ENCODE data around the gene CA10.

Gene CA10

GRCh38 chr17:51992864-51993416 is 165.6 kb downstream of the CA10 start:
- no peak for DNase-seq (ENCODE audit: low read depth, low spot score)
- no peak overlapping the region for H3K4me3 ChIP-seq (ENCODE audit: low read length)

GRCh38 chr17:51971121-51971520 is 187.4 kb downstream of the CA10 start:
- DNase-seq (ENCODE audit: low read depth, low spot score) = no peak
- H3K4me3 ChIP-seq (ENCODE audit: low read length) = no peak overlapping the region

- DNase-seq (ENCODE audit: low read depth, low spot score) = no peak
- no peak overlapping the region for H3K4me3 ChIP-seq (ENCODE audit: low read length)
Measured at GRCh38 chr17:51961689-51962088, 196.8 kb downstream of the CA10 start.

- H3K4me3 ChIP-seq (ENCODE audit: low read length) = no peak overlapping the region
- DNase-seq (ENCODE audit: low read depth, low spot score) = no peak
Measured at GRCh38 chr17:51957786-51958185, 200.7 kb downstream of the CA10 start.

GRCh38 chr17:51955245-51955644 is 203.3 kb downstream of the CA10 start:
- no peak for DNase-seq (ENCODE audit: low read depth, low spot score)
- no peak overlapping the region for H3K4me3 ChIP-seq (ENCODE audit: low read length)

- no peak for DNase-seq (ENCODE audit: low read depth, low spot score)
- H3K4me3 ChIP-seq (ENCODE audit: low read length) = no peak overlapping the region
Measured at GRCh38 chr17:51954232-51954765, 204.2 kb downstream of the CA10 start.

- no peak overlapping the region for H3K4me3 ChIP-seq (ENCODE audit: low read length)
- no peak for DNase-seq (ENCODE audit: low read depth, low spot score)
Measured at GRCh38 chr17:51951741-51952140, 206.8 kb downstream of the CA10 start.

- no peak overlapping the region for H3K4me3 ChIP-seq (ENCODE audit: low read length)
- DNase-seq (ENCODE audit: low read depth, low spot score) = no peak
Measured at GRCh38 chr17:51948128-51948527, 210.4 kb downstream of the CA10 start.

GRCh38 chr17:51947160-51947735 is 211.3 kb downstream of the CA10 start:
- no peak for DNase-seq (ENCODE audit: low read depth, low spot score)
- no peak overlapping the region for H3K4me3 ChIP-seq (ENCODE audit: low read length)

GRCh38 chr17:51946311-51946710 is 212.2 kb downstream of the CA10 start:
- no peak for DNase-seq (ENCODE audit: low read depth, low spot score)
- no peak overlapping the region for H3K4me3 ChIP-seq (ENCODE audit: low read length)

- DNase-seq (ENCODE audit: low read depth, low spot score) = no peak
- H3K4me3 ChIP-seq (ENCODE audit: low read length) = no peak overlapping the region
Measured at GRCh38 chr17:51941272-51941671, 217.2 kb downstream of the CA10 start.

GRCh38 chr17:51937264-51937663 is 221.2 kb downstream of the CA10 start:
- no peak overlapping the region for H3K4me3 ChIP-seq (ENCODE audit: low read length)
- DNase-seq (ENCODE audit: low read depth, low spot score) = no peak

- DNase-seq (ENCODE audit: low read depth, low spot score) = no peak
- no peak overlapping the region for H3K4me3 ChIP-seq (ENCODE audit: low read length)
Measured at GRCh38 chr17:51935477-51935876, 223.0 kb downstream of the CA10 start.

- DNase-seq (ENCODE audit: low read depth, low spot score) = no peak
Measured at GRCh38 chr17:51933647-51934046, 224.9 kb downstream of the CA10 start.

GRCh38 chr17:51926448-51926847 is 232.1 kb downstream of the CA10 start:
- H3K4me3 ChIP-seq (ENCODE audit: low read length) = no peak overlapping the region
- no peak for DNase-seq (ENCODE audit: low read depth, low spot score)

More at GRCh38 chr17:51933647-51934046, 224.9 kb downstream of the CA10 start:
- no peak overlapping the region for H3K4me3 ChIP-seq (ENCODE audit: low read length)

GRCh38 chr17:51921500-51921899 is 237.0 kb downstream of the CA10 start:
- DNase-seq (ENCODE audit: low read depth, low spot score) = no peak
- no peak overlapping the region for H3K4me3 ChIP-seq (ENCODE audit: low read length)

GRCh38 chr17:51914577-51914976 is 243.9 kb downstream of the CA10 start:
- no peak for DNase-seq (ENCODE audit: low read depth, low spot score)
- H3K4me3 ChIP-seq (ENCODE audit: low read length) = no peak overlapping the region

- H3K4me3 ChIP-seq (ENCODE audit: low read length) = no peak overlapping the region
- no peak for DNase-seq (ENCODE audit: low read depth, low spot score)
Measured at GRCh38 chr17:51913491-51914205, 244.9 kb downstream of the CA10 start.

- no peak for DNase-seq (ENCODE audit: low read depth, low spot score)
- no peak overlapping the region for H3K4me3 ChIP-seq (ENCODE audit: low read length)
Measured at GRCh38 chr17:51912939-51913338, 245.6 kb downstream of the CA10 start.

- DNase-seq (ENCODE audit: low read depth, low spot score) = no peak
- H3K4me3 ChIP-seq (ENCODE audit: low read length) = no peak overlapping the region
Measured at GRCh38 chr17:51911237-51911636, 247.3 kb downstream of the CA10 start.

Data from Jurkat, Clone E6-1 (cell line).